GM21619 (cell line): ENCODE measurements around the gene SEMA7A.

Experiments used
- ATAC-seq: cut with Tn5 transposase; IDR thresholded peaks from one replicate; pipeline ENCODE4 v1.9.1; 2021; ENCODE audit not compliant: unreplicated experiment

The SEMA7A gene

DNA sequence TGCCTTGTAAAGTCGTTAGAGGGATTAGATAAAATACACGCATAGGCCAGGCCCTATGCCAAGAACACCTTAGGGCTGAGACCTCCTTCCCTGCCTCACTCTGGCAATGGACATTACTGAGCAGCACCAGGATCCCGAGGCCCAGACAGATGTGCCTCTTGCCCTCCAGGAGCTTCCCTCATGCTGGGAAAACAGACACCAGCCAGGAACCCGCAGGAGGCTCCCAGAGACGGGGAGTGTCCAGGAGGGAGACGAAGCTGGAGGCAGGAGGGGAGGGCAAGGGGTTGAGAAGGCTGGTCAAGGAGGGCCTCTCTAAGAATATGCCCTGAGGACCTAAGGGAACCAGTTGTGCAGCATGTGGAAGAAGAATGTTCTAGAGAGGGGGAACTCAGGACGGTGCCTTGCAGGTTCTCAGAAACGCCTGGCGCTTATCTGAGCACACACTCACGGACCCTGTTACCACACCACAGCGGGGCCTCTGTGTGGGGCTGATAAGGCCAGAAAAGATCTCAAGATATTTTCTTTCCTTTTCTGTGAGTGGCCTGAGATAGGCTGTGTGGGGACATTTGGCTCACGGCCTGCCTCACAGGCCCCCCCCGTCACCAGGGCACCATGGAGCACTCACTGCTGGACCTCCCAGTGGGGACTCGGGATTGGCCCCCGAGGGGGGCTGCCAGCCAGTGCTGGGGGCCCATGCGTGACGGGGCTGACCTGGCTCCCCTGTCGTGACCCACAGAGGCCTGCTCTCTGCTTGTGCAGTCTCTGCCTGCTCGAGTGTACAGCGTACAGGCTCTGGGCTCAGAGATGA is 44.3 kb downstream of the SEMA7A start:
- no peak for ATAC-seq

DNA sequence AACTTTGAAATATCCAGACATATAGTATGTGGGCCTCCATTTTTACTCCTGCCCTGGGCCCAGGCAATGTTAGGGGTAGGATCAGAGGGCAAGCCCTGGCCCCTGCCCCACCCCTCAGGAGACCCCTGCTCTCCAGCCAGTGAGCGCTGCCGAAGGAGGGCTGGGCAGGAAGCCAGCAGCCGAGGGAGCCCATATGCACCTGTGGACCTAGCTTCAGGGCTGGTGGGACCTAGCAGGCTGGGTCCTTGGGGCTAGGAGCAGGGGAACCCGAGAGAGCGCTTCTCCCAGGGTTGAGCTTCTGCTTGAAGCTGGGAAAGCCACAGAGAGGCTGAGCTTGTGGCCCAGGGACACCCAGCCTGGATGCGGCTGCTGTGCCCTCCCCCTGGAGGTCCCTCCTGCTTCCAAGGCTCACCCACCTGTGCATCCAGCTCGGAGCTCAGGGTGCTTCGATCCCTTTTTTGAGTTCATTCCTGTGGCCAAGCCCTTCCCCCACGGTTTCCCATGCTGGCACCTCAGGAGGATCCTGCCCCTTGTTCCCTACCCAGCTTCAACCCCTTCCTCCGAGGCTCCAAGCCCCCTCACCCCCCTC is 45.3 kb downstream of the SEMA7A start:
- ATAC-seq: no peak

DNA sequence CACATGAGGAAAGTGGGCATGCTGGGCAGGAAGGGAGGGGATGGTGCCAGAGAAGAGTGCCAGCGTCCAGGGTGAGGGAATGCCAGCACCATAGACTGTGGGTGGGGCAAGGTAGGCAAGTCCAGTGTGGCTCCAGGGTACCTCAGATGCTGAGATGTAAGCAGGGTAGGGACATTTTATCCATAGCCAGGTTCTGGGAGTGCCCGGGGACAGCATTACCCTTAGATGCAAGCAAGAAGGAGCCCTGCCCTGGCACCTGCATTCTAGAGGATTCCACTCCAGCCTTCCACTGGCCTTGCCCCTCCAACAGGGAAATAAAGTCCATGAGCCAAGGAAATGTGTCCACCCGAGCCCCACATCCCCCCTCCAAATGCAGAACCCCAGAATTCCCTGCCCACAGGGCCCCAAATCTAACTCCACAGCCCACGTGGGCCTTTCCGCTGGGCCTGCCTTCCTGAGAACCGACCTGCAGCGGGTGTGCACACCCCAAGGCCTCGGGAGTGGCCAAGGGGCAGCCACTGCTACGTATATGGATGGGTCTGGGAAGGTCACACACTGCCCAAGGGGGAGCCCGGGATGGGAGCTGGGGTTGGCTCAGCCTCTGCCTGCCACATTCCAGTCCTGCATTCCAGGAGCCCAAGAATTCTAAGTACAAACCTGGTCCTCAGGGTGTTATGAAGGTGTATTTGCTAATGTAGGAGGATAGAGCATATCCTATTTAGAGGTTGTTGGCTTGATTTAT is 46.0 kb downstream of the SEMA7A start:
- no peak for ATAC-seq

DNA sequence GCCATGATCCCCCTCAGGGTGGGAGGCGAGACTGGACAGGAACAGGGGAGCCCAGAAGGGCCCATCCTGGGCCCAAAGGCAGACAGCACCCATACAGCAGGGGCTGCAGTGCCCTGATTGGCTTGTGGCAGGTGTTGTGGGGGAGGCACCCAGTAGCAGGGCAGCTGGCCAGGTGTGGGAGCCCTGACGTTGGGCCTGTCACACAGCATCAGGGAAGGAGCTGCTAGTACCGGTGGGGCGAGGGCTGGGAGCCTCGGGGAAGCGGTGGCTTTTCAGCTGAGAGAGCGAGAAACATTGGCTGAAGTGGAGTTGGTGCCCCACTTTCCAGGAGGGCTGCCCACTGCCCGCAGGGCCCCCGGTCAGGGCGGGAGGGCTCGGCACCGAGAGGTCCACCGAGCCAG is 46.6 kb downstream of the SEMA7A start:
- no peak for ATAC-seq

DNA sequence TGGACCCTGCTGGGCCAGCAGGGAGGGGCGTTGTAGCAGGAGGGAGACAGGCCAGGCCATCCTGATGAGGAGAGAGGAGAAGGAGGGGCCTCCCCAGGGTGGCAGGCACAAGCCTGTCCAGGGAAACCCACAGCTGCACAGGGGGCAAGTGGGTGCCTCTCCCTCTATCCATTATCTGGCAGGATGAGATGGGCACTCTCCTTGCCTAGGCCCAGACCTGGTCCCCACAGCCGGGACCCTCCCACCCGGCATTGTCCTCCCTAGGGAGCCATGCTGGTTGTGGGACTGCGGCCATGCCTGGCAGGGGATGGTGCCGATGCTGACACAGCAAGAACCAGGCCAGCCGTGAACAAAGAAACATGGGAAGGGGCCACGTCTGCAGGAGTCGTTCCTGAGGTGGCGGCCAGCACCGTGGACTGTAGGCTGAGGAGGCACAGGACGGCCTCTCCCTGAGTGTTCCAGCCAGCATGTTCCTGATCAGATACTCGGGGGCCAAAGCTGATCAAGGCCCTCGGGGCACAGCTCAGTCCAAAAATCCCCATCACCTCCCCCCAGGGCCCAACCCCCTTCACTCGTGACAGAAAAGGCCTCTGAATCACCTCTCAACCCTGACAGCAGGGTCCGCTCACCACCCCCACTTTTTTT is 47.1 kb downstream of the SEMA7A start:
- ATAC-seq: no peak

DNA sequence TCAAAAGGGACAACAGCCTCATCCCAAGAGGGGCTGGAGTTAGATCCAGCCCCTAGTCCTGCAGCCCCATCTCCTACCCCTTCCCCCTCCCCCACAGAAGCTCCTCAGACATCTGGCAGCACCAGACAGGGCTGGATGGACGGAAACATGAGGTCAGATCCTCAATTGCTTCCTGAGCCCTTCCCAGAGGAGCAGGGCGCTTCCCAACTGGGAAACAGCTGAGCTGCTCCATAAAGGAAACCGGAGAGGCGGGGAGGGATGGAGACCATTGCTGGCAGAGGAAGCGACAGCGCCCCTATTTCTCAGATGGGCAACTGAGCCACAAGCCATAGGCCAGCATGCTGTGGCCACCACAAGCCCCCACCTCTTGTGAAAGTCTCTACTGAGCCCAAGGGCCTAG is 48.0 kb downstream of the SEMA7A start:
- no peak for ATAC-seq

DNA sequence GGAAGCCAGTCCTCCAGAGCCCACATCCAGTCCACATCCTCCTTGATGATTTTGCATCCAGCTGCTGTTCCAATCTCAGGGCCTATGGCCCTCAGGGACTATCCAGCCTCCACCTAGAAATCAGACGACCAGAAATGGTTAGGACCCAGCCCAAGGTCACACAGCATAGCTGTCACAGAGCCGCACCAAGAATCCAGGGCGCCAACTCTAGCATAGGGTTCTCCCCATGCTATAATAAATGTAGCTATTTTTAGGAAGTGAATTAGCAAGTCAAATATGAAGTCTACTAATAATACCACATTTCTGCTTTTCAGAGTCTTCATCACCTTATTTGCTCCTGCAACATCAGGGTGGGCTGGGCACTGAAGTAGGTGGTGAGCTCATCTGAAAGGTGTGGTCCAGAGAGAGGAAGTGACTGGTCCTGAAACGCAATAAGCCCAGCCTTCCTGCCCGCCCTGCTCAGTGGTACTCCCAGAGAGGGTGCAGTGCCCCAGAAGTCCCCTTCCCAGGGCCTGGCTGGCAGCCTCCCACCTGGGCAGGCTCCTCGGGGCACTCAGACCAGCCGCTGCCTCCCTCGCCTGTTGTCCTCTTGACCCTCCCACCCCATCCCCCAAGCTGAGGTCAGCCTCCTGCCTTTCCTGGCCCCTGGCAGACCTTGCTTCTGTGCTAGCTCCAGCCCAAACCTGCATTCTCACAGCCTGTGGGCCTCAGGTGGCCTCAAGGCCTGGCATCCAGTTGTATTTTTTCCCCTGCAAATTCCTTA is 48.7 kb downstream of the SEMA7A start:
- ATAC-seq: peak; percentile 63

DNA sequence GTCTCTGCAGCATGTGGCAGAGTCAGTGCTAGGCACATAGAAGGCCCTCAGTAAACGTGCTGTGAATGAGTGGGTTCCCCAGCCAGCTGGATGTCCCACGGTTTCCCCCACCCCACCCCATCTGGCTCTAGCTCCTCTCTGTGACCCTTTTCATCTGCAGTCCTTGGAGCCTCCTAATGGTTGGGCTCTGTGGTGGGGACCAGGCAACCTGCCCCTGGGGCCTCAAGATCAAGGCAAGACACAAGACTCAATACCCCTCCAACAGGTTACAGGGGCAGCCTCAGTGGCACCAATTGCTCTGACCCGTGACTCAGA is 49.2 kb downstream of the SEMA7A start:
- ATAC-seq: peak; percentile 0

DNA sequence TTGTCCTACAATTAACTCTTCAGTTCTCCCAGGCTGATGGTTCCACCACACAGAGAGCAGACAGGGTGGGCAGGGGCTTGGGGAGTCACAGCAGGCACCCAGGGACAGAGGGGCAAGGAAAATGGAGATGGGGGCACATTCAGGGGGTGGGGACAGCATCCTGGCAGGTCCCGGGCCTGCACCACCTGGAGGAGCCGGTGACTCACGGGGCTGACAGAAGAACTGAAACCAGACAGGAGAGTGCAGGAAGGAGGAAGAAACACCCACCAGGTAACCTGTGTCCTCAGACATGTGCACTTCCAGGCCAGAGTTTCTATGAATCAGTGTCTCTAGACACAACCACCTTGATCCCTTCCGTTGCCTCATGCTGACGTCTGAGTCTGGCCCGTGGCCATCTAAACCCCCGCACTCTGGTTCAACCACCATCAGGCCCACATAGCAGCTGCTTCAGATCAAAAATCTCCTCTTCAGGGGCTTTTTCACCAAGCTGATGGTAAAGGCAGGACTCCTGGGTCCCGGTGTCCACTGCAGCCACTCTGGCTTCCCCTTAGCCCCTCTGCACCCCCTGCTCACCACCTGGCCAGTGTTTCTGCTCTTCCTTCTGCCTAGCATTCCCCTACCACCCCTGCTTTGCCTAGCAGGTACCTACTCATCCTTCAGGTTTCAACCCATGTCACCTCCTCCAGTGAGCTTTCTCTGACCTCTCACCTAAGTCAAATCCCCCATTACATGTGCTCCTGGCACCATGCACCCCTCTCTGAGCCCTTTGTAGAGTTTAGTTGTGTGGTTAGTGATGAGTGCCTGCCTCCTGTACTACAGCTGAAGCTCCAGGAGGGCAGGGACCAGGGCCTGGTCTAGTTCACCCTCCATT is 49.8 kb downstream of the SEMA7A start:
- peak; percentile 39 for ATAC-seq

DNA sequence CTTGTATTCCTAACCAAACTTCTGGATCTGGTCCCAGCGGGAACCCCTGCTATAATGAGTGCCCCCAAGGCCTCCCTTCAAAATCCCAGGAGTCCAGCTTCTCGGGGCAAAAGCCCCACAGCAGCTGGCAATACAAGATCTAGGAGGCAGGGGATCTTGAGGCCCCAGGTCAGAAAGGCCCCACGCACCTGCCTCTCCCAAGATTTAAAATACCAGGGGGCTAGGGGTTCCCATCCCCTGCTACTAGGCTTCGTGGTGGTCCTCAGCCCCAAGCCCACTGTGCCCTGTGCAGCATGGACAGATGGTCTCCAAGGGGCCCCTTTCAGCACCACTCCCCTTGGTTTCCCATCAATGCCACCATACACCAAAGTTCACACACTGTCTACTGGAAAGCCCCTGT is 50.5 kb downstream of the SEMA7A start:
- peak; percentile 3 for ATAC-seq

DNA sequence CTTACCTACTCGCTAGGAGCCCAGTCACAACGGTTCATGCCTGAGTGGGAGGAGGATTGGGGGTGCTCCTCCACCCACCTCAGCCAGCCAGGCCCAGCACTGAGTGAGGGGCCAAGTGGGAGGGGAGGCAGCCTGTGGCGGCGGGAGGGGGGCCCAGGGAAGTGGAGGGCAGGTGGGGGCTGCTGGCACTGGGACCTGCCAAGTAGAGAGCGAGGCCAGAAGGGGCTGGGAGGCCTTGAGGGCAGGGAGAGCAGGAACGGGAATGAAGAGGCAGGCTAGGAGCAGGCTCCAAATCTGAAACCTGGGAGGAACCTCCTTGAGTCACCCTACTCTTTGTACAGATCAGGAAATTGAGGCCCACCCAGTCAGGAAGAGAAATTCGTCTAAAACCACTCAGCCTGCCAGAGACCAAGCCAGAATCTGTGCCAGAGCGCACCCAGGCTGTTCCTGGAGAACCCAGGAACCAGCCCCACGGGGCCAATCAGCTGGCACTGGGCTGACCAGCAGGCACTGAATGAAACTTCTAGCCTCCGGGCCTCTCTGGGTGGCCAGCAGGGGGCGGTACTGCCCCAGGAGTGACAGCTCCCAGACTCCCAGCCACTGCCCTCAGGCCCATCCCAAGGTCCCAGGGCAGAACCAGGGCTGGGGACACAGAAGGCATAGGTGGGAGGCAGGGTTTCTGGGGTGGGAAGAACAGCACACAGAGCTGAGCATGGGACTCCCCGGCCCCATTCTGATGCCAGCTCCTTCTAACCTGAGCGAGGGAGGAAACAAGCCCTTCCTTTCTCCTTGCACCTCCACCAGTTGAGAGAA is 51.5 kb downstream of the SEMA7A start:
- peak; percentile 24 for ATAC-seq

DNA sequence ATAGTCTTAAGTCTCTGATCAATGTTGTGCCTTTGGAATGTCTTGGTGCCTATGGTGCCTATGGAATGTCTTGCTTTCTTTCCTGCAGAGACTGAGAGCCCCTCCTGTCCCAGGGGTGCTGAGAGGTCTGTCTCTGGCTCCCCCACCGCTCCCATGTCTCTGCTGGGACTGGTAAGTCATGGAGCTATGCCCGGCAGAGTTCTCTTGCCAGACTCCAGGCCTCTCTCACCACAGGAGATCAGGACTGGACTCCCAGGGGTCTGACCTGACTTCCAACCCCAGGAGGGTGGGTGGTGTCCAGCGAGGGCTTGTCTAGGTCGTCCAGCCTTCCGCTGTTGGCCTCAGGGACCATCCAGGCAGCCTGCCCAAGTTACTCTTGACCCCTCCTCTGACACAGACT is 52.3 kb downstream of the SEMA7A start:
- ATAC-seq: no peak

DNA sequence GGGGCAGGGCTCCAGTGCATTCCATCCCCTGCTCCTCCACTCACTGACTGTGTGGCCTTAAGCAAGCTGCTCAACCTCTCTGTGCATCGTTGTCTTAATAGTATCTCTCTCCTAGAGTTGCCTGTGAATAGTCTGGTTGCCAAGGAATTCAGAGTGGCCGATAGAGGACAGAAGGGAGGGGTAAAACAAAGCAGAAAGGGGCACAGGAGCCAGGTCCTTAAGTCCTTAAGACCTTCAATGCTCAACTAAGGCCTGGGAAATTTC is 52.6 kb downstream of the SEMA7A start:
- ATAC-seq: no peak

DNA sequence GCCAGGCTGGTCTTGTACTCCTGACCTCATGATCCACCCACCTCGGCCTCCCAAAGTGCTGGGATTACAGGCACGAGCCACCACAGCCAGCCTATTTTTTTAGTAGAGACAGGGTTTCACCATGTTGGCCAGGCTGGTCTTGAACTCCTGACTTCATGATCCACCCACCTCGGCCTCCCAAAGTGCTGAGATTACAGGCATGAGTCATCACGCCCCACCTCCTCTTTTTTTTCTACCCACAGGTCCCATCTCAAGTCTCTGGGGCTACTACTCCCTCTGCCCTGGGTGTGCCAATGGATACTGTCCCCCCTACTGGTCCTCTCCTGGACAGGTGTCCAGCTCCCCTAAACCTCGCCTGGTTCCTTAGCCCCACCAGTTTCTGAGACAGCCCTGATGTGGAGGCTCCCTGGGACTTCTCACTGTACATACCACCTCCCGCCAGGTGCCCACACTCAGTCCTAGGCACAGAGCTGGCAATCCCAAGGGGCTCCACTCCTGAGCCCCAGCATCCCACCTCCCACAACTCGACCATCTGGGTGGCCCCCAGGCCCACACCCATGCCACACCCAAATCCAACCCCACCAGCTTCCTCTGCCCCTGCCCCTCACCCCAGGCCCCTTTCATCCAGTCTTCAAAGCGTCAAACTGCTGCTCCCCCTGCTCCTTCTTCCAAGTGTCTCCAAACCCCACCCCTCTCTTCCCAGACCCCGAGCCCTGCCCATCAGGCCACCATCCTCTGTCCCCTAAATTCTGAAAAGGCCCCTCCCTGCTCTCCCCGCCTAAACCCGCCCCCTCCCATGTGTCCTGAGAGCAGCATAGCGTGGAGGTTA is 53.2 kb downstream of the SEMA7A start:
- ATAC-seq: no peak

DNA sequence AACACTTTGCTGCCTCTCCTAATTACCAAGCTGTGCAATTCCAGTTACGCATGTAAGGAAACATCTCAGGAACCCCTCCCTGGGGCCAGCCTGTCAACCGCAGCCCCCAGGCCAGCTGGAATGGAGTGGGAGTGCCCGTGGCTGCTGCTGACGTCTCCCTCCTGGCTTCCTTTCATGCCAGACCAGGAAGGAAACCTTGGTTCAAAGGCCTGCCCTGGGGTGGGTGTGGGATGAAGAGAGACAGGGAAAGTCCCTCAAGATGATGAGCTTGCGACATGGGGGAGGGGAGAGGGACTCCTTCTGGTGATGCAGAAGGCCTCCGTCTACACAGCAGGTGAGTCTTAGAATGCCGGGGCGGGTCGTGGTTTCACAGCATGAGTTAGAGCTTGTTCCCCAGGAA is 54.9 kb downstream of the SEMA7A start:
- no peak for ATAC-seq

DNA sequence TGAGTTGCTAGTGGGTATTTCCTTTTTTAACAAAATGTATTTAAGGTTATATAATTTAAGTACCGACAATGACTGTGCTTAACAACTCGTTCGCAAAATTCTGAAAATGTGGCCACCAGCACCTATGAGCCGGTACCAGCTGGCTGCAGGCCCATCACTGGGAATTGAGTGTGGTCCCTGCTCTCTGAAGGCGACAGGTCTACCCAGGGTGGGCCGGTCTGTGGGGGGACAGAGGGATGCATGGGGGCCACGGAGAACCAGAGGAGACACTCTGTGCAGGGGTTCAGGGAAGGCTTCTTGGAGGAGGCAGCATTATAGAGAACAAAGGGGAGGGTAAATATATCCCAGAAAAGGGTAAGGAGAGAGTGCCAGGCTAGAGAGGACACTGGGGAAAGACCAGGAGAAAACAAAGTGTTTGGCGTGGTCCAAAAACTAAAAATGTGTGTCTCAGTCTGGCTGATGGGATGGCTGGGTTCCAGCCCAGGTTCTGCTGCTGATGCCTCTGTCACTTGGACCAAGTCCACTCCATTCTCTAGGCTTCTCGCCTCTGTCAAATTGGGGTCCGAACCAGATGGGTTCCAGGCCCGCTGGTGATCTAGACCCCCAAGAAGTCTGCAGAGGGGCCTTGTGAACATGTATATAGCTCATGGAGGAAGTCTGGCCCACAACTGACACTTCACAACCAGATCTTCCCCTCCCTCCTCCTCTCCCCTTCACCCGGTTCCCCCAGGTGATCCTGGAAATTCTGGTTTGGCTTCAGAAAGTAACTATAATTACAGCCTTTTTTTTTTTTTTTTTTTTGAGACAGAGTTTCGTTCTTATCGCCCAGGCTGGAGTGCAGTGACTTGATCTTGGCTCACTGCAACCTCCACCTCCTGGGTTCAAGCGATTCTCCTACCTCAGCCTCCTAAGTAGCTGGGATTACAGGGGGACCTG is 55.7 kb downstream of the SEMA7A start:
- no peak for ATAC-seq

DNA sequence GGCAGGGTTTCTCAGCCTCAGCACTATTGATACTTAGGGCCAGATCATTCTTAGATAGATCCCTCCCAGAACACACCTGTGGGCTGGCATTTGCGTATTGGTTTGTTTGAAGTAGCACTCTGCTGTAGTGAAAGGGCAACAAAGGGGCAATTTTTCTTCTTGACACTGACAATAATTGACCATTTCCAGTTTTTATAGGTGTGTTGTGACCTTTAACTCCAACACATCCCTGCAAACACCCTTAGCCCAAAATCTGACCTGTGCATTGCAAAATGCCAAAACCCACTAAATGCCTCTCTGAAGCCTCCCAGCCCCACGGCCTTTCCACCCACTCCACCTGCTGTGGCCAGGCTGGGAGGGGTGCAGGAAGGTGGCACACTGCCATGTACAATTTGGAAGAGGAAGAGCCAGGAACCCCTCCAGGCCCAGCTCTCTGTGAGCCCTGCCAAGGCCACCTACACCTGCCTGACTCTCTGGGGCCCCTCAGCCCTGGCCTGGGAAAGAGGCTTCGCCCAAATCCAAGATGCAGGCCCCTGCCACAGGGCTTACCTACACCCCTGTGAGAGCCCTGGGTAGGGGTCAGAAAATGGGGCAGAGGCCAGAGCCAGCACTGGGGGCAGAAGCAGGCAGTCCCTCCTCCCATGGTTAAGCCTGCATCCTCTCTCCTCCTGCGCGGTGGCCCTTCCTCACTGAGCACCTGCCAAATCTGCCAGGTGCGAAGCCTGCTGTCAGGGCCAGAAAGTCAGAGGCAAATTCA is 56.8 kb downstream of the SEMA7A start:
- no peak for ATAC-seq
